COR-L47 (cell line): ENCODE data around the gene ADGRD2.
A peak's percentile ranks its signal among the peaks of the same experiment; 100 is the strongest.
"Not testable (repeated sequence)": the region's sequence is repeated elsewhere in the genome, so short reads cannot be mapped to it uniquely, and the experiment has no call there.

Experiments used
- DNase-seq: peaks from one replicate; lab custom pipeline; 2025; lab: John Stamatoyannopoulos, UW

Gene ADGRD2, protein sequence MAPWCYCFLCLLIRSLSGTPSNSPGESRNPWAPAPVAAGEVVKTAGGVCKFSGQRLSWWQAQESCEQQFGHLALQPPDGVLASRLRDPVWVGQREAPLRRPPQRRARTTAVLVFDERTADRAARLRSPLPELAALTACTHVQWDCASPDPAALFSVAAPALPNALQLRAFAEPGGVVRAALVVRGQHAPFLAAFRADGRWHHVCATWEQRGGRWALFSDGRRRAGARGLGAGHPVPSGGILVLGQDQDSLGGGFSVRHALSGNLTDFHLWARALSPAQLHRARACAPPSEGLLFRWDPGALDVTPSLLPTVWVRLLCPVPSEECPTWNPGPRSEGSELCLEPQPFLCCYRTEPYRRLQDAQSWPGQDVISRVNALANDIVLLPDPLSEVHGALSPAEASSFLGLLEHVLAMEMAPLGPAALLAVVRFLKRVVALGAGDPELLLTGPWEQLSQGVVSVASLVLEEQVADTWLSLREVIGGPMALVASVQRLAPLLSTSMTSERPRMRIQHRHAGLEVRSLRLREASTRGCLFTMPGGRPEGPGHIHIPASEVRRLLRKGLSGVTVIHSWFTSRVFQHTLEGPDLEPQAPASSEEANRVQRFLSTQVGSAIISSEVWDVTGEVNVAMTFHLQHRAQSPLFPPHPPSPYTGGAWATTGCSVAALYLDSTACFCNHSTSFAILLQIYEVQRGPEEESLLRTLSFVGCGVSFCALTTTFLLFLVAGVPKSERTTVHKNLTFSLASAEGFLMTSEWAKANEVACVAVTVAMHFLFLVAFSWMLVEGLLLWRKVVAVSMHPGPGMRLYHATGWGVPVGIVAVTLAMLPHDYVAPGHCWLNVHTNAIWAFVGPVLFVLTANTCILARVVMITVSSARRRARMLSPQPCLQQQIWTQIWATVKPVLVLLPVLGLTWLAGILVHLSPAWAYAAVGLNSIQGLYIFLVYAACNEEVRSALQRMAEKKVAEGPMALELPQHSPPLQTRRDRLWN

DNA sequence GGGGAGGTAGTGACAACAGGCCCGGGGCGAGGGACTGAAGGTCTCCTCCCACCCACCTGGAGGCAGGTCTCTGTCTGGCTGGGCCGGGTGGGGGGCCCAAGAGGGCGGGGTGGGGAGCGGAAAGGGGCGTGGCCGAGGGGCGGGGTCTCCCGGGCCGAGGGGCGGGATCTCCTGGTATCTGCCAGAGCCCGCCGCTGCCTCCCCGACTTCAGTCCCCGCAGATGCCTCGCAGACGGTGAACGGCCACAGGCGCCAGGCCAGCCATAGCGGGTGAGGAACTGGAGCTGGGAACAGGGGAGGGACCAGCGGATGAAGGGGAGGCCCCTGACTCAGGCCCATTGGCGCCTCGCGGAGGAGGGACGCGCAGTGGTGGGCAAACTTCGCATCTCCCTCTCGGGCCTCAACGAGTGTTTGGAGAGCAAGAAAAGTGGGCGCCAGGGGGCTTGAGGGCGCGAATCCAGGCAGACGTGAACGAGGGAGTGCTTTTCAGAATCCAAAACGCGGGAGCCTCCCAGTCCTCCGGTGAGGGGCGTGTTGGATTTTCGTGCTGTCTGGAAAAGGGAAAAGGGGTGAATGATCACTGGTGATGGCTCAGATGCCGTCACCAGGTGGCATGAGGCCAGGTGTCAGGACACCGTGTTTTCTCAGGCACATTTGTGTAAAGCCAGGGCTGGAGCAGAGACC lies at the start of gene ADGRD2:
Gene ADGRD2 (plus strand): TSS at position 211 of the 684 bp plus-strand sequence. CDS start 1,216 bp downstream, outside the sequence.
- peak; percentile 33 for DNase-seq

DNA sequence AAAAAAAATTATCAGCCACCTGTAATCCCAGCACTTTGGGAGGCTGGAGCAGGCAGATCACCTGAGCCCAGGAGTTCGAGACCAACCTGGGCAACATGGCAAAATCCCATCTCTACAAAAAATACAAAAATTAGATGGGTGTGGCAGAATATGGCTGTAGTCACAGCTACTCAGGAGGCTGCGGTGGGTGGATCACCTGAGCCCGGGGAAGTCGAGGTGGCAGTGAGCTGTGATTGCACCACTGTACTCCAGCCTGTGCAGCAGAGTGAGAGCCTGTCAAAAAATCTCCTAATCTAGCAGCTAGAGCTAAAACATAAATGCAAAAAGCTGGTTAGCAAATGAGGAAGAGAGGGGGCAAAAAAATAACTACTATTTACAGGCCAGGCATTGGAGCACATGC lies 47.0 kb upstream of the ADGRD2 start:
- no peak for DNase-seq

DNA sequence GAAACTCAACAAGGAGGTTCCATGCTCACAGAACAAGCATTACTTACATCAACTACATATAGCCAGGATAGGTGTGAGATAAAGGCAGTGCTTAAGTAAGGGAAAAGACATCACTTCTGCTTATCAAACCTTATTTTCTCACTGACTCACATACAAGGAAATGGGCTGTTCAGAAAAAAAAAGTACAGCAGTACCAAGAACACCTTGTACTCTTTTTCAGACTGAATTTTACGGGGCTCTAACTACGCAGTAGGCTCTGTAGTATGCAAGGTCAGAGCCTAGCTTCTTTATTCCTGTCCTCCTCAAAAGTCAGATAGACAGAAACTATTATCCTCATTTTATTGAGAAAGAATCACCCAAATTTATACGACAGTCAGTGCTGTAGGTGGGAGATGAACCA lies 40.8 kb upstream of the ADGRD2 start:
- no peak for DNase-seq

DNA sequence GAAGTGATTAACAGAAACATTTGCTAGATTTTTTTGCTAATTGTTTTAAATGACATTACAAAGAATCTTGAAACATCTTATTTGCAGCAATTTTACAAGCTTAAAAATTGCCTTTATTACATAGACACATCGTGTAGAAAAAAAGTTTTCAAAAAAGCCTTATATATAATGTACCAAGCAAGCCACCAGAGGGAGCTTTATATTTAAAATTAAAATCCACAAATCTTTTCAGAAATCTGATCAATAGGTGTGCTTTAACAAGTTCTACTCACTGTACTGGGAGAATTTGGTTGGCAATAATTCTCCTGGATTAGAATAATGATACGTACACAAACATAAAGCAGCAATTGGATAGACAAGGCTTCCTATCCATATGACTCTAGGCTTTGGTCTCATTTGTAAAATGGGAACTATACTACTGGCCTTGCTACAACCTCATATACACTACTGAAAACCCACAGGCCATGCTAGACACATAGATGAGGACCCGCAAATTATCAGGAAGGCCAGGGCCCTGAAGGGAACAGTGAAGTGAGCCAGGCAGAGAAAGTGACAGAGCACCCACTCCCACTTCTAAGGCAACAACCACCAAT lies 39.8 kb upstream of the ADGRD2 start:
- no peak for DNase-seq

DNA sequence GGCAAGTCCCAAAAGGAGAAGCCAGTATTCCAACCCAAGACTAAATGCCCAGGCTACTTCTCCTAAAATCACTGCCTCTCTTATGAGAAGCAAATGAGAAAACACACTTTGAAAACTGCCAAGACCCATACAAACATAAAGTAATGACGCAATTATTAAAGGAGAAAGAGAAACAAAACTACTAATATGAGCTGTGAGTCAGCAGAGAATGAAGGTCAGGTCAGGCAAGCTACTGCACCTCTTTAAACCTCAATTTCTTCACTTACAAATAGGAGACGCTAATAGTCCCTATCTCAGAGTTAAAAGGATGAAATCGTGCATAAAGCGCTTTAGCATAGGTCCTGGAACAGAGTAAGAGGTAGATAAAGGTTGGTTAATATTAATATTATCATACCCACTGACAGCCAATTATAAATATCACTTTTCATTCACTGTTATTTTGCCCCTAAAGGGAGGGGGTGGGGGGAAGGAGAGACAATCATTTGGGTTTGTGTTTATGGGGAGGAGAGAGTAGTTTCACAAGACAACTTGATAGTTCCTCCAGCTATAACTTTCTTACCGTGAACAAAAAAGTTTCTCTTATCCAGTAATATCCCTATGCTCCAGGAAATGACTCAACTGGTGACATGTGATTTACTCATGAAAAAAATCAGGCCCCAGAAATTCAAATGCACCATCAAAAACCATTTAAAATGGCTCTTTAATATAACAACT lies 38.6 kb upstream of the ADGRD2 start:
- no peak for DNase-seq

DNA sequence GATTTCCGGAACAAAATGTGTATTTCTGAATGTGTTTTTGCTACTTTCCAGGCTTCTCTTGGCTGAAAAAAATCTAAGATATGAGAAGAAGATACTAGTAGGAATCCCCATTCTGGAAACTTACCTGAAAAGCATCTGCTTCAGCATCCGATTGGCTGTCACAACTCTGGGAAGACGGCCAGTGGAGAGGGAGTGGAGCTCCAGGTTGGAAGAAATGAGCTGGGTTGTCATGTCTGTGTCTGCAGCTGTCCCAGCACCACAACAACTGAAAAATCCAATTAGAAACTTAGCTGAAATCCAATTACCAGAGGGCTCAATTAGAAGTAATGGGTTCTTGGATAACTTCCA lies 38.0 kb upstream of the ADGRD2 start:
- no peak for DNase-seq

DNA sequence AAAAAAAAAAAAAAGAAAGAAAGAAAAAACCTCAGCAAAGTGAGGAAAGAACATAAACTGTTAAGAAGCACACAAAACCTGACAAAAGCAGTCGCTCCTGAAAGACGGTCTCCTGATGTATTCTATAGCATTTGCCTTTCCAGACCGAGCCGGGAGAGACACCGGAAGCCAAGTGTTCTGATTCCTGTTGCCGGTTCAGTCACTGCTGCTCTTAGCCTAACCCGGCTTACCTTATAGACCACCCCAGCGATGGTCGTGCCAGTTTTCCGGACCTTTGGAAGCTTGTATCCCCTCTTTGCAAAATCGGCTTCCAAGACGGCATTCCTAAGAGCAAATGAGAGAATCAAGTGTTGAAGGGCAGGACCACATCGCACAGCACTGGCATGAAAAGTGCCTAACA lies 35.6 kb upstream of the ADGRD2 start:
- no peak for DNase-seq

DNA sequence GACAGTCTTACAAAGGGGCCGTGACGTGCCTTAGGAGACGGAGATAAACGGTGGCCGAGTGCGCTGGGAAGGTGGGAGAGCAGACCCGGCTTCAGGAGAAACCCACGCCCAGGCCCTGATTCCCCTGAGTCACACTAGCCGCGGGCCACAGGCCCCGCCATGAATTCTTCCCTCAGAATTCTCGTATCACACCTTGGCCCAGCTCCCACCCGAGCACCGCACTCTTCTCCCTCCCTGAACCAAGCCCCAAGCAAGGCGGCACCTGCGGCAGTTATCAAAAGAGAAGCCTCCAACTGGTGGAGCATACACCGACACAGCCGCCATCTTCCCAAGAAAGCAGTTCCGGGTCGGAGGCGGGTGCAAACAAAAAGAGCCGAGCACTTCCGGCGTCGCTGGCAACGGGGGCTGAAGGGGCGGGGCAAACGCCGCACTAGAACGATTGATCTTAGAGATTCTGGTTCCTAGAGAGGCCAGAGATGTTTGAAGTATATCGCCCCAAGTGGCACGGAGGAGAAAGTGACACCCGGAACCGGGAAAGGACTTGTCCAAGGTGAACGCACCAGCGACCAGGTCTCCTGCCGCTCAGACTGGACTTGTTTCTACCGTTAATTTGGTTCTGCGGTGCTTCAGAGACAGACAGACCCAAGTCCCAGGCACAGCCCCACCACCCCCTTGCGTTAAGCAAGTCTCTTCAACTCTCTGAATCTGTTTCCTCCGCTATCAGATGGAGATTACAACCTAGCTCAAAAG lies 35.0 kb upstream of the ADGRD2 start, which contains the start of gene PSMB7:
Gene PSMB7 (minus strand): TSS at position 341 of the 750 bp plus-strand sequence. CDS start 17 bp downstream, at position 324.
- peak; percentile 98 for DNase-seq

DNA sequence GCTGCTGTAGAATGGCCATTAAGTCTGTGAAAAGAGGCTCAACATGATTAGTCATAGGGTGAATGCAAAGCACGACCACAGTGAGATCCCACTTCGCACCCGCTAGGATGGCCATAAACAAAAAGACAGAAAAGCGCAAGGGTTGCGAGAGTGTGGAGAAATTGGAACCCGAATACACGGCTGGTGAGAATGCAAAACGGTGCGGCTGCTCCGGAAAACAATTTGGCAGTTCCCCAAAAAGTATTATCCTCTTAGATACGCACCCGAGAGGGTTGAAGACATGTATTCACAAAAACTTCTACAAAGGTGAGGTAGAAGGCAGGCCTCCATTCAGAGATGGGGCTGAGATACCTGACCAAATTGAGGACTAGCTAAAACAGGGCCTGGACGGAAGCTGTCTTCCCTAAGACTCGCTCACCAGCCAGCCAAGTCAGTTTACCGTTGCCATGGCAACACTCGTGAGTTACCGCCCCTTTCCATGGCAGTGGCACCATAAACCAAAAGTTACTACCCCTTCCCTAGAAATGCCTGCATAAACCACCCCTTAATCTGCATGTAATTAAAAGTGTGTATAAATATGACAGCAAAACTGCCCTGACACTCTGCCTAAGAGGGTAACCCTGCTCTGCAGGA lies 34.3 kb upstream of the ADGRD2 start:
- DNase-seq: no peak

DNA sequence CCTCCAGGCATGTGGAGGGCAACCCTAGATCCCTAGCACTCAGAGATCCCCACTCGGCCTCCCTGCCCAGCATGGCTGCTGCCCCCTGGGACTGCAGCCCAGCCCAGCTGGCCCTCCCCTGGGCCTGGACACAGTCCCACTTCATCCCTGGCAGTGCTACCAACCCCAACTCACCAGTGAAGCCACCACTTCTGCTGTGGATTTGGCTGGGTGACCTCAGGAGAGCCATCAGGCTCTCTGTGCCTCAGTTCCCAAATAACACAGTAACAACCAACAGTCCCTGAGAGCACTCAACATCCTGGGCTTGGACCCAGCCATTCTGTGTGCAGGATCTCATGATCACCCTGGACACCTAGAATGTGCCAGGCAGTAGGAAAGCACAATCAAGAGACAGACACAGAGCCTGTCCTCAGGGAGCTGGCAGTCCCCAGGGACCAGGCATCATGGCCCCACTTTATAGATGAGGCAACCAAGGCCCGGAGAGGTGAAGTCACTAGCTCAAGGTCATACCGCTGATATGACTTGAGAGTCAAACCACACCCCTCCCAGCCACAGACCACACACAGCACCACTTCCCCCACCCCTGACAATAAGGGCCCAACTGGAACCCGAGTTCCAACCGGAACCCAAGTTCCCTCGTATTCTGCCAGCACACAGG lies 30.3 kb upstream of the ADGRD2 start:
- no peak for DNase-seq

DNA sequence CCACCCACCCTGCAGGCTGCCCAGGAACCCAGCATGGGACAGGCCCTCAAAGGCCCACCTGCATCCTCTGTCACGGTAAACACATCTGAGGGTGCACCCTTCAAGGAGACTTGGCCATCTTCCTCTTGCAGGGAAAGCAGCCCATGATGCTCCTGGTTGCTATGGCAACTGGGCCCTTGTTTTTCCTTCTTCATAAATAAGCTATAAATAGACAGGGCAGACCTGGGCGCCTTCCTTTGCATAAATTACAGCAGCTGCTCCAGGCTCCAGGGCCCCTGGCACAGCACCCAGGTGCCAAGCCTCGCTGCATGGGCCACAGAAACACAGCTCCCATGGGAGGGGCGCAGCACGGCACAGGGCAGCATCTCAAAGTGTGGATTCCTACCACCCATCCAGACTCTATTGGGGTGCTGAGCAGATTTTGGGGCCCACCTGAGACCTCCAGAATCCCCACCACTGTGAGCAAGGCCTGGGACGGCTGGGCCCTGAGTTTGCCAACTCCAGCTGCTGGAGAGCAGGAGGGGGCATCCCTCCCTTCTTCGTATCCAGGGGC lies 29.2 kb upstream of the ADGRD2 start:
- DNase-seq: peak; percentile 97

DNA sequence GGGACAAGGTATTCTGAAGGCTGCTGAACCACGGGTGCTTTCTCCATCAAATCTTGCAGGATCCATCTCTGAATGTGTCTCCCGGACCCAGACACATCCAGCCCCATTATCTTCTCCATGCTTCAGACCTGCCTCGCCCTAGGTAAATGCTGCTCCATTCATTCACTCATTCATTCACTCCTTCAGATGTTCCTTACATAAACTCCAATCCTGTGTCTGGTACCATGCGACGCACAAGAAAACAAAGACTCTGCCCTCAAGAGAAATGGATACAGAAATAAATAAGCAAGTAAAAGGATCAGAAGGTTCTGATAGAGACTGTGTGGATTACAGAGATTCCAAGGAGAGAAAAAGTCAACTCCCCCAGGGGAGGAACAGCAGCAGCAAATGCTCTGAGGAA lies 27.1 kb upstream of the ADGRD2 start:
- DNase-seq: no peak

DNA sequence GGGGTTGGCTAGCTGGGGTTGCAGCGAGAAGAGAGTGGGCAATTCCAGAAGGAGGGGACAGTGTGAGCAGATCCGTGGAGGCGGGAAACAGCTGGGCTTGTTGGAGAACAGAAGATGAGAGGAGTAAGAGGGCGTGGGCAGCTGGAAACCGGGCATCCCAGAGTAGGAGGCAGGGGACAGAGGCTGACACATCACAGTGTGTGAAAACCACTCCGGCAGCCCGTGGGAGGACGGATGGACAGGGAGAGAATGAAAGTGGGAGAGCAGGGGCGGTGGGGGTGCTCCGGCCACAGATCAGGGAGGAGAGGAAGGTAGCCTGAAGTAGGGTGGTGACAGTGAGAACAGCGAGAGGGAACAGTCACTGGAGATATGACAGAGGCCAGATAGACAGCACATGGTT lies 26.7 kb upstream of the ADGRD2 start:
- no peak for DNase-seq

DNA sequence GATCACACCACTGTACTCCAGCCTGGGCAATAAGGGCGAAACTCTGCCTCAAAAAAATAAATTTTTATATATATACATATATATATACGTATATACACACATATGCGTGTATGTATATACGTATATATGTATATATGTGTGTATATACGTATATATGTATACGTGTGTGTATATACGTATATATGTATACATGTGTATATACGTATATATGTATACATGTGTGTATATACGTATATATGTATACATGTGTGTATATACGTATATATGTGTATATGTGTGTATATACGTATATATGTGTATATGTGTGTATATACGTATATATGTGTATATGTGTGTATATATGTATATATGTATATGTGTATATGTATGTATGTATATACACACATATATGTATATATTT lies 24.5 kb upstream of the ADGRD2 start:
- not testable (repeated sequence) for DNase-seq

DNA sequence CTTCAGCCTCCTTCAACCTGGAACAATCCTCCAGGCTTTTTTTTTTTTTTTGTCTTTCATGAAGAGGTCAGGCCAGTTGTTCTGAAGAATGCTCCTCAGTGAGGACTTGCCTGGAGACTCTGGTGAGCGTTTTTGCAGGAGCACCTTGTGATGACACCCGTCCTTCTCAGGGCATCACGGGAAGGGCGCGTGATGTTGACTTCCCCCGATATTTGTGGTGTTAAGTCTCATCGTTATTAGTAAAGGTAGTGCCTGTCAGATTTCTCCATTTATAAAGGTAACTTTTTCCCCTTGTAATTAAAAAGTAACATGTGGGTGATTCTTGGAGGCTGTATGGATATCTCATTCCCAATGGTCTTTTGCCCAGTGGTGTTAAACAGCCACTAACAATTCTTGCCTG lies 23.9 kb upstream of the ADGRD2 start:
- DNase-seq: no peak

DNA sequence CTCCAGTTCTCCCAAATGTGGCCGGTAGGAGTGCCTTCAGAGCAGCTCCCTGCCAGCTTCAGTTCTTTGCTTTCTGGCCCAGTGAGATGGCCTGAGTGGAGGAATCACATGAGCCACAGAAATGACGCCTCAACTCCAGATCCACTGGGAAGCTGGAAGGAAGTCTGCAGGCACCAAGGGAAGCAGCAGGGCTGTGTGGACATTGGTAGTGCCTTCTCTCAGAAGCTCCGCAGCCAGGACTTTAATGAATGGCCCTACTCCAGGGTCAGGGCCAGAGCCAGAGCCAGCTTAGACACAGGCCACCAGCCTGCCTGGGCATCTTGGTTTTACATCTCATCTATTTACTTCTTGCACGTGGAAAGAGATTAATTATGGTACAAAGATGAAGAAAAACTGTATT lies 23.0 kb upstream of the ADGRD2 start:
- DNase-seq: no peak

DNA sequence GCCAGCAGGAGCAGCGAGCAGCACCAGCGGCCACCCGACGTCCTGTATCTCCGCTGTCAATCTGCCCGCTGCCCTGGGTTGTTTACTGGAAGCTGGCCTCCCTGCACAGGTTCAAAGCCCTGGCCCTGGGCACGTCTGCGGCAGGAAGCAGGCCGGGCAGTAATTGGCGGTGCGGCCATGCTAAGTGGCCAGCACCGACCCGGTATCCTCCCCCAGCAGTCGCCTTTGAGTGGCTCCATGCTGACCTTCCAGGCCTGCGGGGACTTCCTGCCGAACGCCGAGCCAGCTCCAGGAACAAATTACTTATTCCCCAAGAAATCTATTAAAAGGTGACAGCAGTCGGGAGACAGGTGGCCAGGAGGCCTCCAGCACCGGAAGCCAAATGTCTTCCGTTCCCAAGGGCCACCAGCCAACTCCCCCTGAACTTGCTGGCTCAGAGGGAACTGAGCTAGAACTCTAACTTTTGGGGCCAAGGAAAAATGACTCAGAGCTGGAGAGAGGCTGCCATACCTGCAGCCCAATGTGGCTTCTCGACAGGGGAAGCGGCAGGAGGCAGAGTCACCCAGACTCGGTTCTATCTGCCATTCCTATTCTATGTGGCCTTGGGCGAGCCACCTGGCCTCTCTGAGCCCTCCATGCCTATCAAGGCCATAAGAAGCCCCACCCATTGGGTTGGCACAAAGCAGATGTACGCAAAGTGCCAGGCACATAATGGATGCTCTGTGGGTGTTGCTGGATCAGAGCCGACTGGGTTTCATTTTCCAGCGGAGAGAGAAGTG lies 21.3 kb upstream of the ADGRD2 start:
- DNase-seq: peak; percentile 25

DNA sequence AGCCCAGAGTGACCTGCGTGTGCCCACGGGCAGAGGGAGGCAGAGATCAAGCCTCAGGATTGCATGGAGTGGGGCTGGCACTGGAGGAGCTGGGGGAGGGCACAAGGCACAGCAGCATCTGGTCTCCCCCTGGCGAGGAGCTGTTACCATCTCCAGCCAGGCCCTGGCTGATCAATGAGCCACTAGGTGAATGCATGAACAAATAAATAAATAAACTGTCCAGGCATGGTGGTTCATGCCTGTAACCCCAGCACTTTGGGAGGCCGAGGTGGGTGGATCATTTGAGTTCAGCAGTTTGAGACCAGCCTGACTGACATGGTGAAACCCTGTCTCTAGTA lies 20.8 kb upstream of the ADGRD2 start:
- DNase-seq: no peak

DNA sequence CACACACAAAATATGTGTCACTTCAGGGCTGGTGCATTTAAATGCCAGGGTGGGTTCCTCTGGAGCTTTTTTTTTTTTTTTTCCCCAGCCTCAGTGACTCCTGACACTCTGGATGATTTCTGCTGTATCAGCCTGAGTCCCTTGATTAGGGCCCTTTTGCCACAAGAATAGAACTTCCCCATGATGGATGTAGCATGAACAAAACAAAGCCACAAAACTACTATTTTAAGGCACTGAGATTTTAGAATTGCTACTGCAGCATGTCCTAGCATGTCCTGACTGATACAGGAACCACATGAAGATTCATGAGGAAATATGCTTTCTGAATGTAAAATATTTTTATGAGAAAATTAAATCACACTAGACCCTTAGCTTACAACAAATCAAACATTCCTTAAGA lies 13.9 kb upstream of the ADGRD2 start:
- no peak for DNase-seq
